Tibial nerve (tissue), 4 donors: ENCODE data around the gene ACAD11. TPM values are rescaled to one million over a fixed set of nuclear protein-coding genes. Genes with fewer than 3 reads are reported as not detected.
"Not testable (repeated sequence)": the region's sequence is repeated elsewhere in the genome, so short reads cannot be mapped to it uniquely, and the experiment has no call there.

Experiments used
- DNase-seq, 2 donors: peaks; one replicate each; pipeline ENCODE4 v3.0.0-alpha.2; 2019; ENCODE audit warnings: low spot score in 2 of 2
- H3K27ac ChIP-seq, 4 donors: fragments of 200-600 bp; sonication (generic) in 3 of 4; one replicate each; pipeline ENCODE4 v1.5.1; 2017 to 2019; ENCODE audit warnings: mild to moderate bottlenecking in 1 of 4
- H3K27me3 ChIP-seq, 2 donors: fragments of 200-600 bp; sonication (generic) in 1 of 2; one replicate each; pipeline versions ENCODE4 v1.5.1 to v1.6.0; 2017 to 2019
- H3K36me3 ChIP-seq, 3 donors: fragments of 200-600 bp; sonication (generic); one replicate each; pipeline ENCODE4 v1.5.1; 2018 to 2019
- H3K4me1 ChIP-seq, 4 donors: fragments of 200-600 bp; sonication (generic) in 3 of 4; one replicate each; pipeline ENCODE4 v1.5.1; 2017 to 2019
- H3K4me3 ChIP-seq, 4 donors: fragments of 200-600 bp; sonication (generic) in 3 of 4; one replicate each; pipeline ENCODE4 v1.5.1; 2017 to 2019; ENCODE audit warnings: mild to moderate bottlenecking in 1 of 4, moderate library complexity in 1 of 4
- H3K9me3 ChIP-seq, 4 donors: fragments of 200-600 bp; sonication (generic) in 3 of 4; one replicate each; pipeline ENCODE4 v1.5.1; 2017 to 2019
- EP300 ChIP-seq, 2 donors: sonication (generic); formaldehyde crosslinking; IDR thresholded peaks; one replicate each; pipeline ENCODE4 v1.6.1; 2017; ENCODE audit warnings: antibody characterized with exemption in 2 of 2, mild to moderate bottlenecking in 1 of 2
- POLR2A ChIP-seq, 2 donors: fragments of 450-650 bp; IDR thresholded peaks; one replicate each; pipeline ENCODE4 v1.6.1; 2017; ENCODE audit warnings: antibody characterized with exemption in 2 of 2, mild to moderate bottlenecking in 2 of 2, moderate library complexity in 2 of 2
- WGBS, 2 donors: methylation state at CpG; one replicate each; pipeline ENCODE4 v1.1.5; 2018; 5-methylcytosine and 5-hydroxymethylcytosine counted together
- total RNA-seq, 4 donors: library from RNA; depleted of rRNA; stranded (reverse); fragments of >200 nt; gene quantifications; one replicate each; pipeline ENCODE4 v1.1.0, GENCODE V29; 2016
- TF ChIP-seq, protein P1 (sequence below), 5 experiments: fragments of 200-600 bp in 3 of 5; fragments of 450-650 bp in 2 of 5; sonication (generic) in 3 of 5; IDR thresholded peaks; one replicate each; pipeline ENCODE4 v1.5.1; 2016 to 2019; ENCODE audit warnings: antibody characterized with exemption in 5 of 5, mild to moderate bottlenecking in 3 of 5, moderate library complexity in 2 of 5

Gene ACAD11
- total RNA-seq, 4 donors from 2014 or later, result 39.2 to 69.9 (median 59.4) TPM

GRCh38 chr3:132641837-132642538, 17.6 kb downstream of the ACAD11 start:
- Histone ChIP-seq H3K4me1 (no peaks in the 10 kb centered on the region), H3K36me3 (peaks cover 0 to 49% (median 0%) of the 10 kb centered on the region in 3 donors), H3K27ac (no peak overlapping the region), H3K4me3 (no peak overlapping the region), H3K9me3 (no peaks in the 10 kb centered on the region), H3K27me3 (no peaks in the 10 kb centered on the region)
- WGBS, 2 donors, result 66 to 74% methylated on average over 5 of the region's 5 CpGs
- no peak for TF ChIP-seq POLR2A (IDR thresholded peaks at IDR 0.05)
- TF ChIP-seq, protein P1, sequence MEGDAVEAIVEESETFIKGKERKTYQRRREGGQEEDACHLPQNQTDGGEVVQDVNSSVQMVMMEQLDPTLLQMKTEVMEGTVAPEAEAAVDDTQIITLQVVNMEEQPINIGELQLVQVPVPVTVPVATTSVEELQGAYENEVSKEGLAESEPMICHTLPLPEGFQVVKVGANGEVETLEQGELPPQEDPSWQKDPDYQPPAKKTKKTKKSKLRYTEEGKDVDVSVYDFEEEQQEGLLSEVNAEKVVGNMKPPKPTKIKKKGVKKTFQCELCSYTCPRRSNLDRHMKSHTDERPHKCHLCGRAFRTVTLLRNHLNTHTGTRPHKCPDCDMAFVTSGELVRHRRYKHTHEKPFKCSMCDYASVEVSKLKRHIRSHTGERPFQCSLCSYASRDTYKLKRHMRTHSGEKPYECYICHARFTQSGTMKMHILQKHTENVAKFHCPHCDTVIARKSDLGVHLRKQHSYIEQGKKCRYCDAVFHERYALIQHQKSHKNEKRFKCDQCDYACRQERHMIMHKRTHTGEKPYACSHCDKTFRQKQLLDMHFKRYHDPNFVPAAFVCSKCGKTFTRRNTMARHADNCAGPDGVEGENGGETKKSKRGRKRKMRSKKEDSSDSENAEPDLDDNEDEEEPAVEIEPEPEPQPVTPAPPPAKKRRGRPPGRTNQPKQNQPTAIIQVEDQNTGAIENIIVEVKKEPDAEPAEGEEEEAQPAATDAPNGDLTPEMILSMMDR (IDR thresholded peaks at IDR 0.05), result peak; percentile 60 to 78 (median 69)
- DNase-seq, result no peak

GRCh38 chr3:132641427-132641826, 18.2 kb downstream of the ACAD11 start:
- not testable (repeated sequence) for H3K27me3 ChIP-seq, DNase-seq, H3K4me3 ChIP-seq, H3K4me1 ChIP-seq, H3K27ac ChIP-seq, H3K9me3 ChIP-seq
- H3K36me3 ChIP-seq, result peaks cover 0 to 54% (median 0%) of the 10 kb centered on the region in 3 donors
- WGBS, 2 donors, result 91 to 92% methylated on average over 2 of the region's 2 CpGs

- no peak for DNase-seq
- Histone ChIP-seq H3K27ac (no peak overlapping the region), H3K9me3 (no peaks in the 10 kb centered on the region), H3K4me1 (no peaks in the 10 kb centered on the region), H3K36me3 (peaks cover 0 to 71% (median 0%) of the 10 kb centered on the region in 3 donors), H3K27me3 (no peaks in the 10 kb centered on the region), H3K4me3 (no peak overlapping the region)
- TF ChIP-seq, protein P1 (IDR thresholded peaks at IDR 0.05), result no peak
- TF ChIP-seq POLR2A (IDR thresholded peaks at IDR 0.05) (no peak), EP300 (IDR thresholded peaks at IDR 0.05) (no peak)
Measured at GRCh38 chr3:132638706-132639105, 20.9 kb downstream of the ACAD11 start.

GRCh38 chr3:132637590-132637989, 22.0 kb downstream of the ACAD11 start:
- H3K27ac ChIP-seq, result no peak overlapping the region
- WGBS, 2 donors, result 40 to 53% methylated on average over 1 of the region's 1 CpG
- no peaks in the 10 kb centered on the region for H3K27me3 ChIP-seq
- no peaks in the 10 kb centered on the region for H3K9me3 ChIP-seq
- H3K36me3 ChIP-seq, result peaks cover 0 to 67% (median 0%) of the 10 kb centered on the region in 3 donors
- no peak for DNase-seq
- TF ChIP-seq POLR2A (IDR thresholded peaks at IDR 0.05) (no peak), EP300 (IDR thresholded peaks at IDR 0.05) (no peak)
- TF ChIP-seq, protein P1 (IDR thresholded peaks at IDR 0.05), result no peak
- H3K4me1 ChIP-seq, result no peaks in the 10 kb centered on the region
- H3K4me3 ChIP-seq, result no peak overlapping the region

DNA sequence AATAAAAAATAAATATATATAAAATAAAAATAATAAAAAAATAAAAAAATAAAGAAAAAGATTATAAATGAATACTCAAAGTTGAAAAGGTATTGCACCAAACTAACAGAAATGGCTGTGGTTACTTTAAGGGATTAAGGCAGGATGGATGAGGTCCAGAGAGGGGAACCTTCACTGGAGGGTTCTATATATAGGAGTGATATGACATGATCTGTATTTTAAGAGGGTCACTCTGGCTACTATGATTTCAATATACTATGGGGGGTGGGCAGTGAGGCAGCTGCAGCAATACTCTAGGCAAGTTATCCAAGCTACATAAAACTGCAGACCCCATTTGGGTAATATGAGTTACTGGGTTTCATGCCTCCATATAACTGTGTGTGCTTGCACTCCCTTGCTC, 24.6 kb downstream of the ACAD11 start:
- Histone ChIP-seq H3K27me3 (no peaks in the 10 kb centered on the region), H3K27ac (no peak overlapping the region), H3K4me3 (no peak overlapping the region), H3K9me3 (no peaks in the 10 kb centered on the region), H3K4me1 (no peaks in the 10 kb centered on the region), H3K36me3 (peaks cover 0 to 53% (median 0%) of the 10 kb centered on the region in 3 donors)
- TF ChIP-seq, protein P1 (IDR thresholded peaks at IDR 0.05), result no peak
- no peak for TF ChIP-seq POLR2A (IDR thresholded peaks at IDR 0.05)
- TF ChIP-seq EP300 (IDR thresholded peaks at IDR 0.05), result no peak
- no peak for DNase-seq
